G401 (cell line): ENCODE results near the gene ALG8. TPM values are rescaled to one million over a fixed set of nuclear protein-coding genes. Genes with fewer than 3 reads are reported as not detected.

Experiments
- DNase-seq: peaks from one replicate; pipeline ENCODE4 v3.0.0-alpha.2; 2015; ENCODE audit warnings: low spot score
- in situ Hi-C: cut with HindIII; loops from 2 replicates; pipeline ENCODE4 v1.10.0; 2016; ENCODE audit warnings: low sequenced_read_pairs, mixed read lengths
- total RNA-seq: library from RNA; depleted of rRNA; stranded (reverse); fragments of >200 nt; shearing (Covaris generic); gene quantifications from 2 replicates; pipeline ENCODE4 v1.2.3, GENCODE V29; 2014

The ALG8 gene
- total RNA-seq, 1 experiment from 2014 or later: 92.4 TPM

- DNase-seq: no peak
These were observed 22.5 kb upstream of the ALG8 start for GRCh38 chr11:78161962-78162371.

GRCh38 chr11:78161346-78161745, 21.9 kb upstream of the ALG8 start:
- DNase-seq: no peak
- in situ Hi-C loops: no loop called here

More at GRCh38 chr11:78161962-78162371, 22.5 kb upstream of the ALG8 start:
- in situ Hi-C loops: no loop called here

GRCh38 chr11:78160557-78160956, 21.1 kb upstream of the ALG8 start:
- no peak for DNase-seq
- in situ Hi-C loops: no loop called here

- DNase-seq: no peak
- in situ Hi-C loops: no loop called here
These were observed 19.7 kb upstream of the ALG8 start for GRCh38 chr11:78158987-78159652.

- in situ Hi-C loops: no loop called here
- no peak for DNase-seq
These were observed 16.9 kb upstream of the ALG8 start for GRCh38 chr11:78156127-78156844.

- in situ Hi-C loops: no loop called here
These were observed 12.4 kb upstream of the ALG8 start for GRCh38 chr11:78151804-78152203.

GRCh38 chr11:78150754-78151153, 11.3 kb upstream of the ALG8 start:
- DNase-seq: no peak
- in situ Hi-C loops: no loop called here

More at GRCh38 chr11:78151804-78152203, 12.4 kb upstream of the ALG8 start:
- DNase-seq: no peak

GRCh38 chr11:78150346-78150745, 10.9 kb upstream of the ALG8 start:
- DNase-seq: no peak
- in situ Hi-C loops: no loop called here

GRCh38 chr11:78149646-78150045, 10.2 kb upstream of the ALG8 start:
- in situ Hi-C loops: no loop called here
- DNase-seq: no peak

GRCh38 chr11:78147807-78148206, 8.4 kb upstream of the ALG8 start:
- no peak for DNase-seq
- in situ Hi-C loops: no loop called here

- DNase-seq: no peak
- in situ Hi-C loops: no loop called here
These were observed 6.1 kb upstream of the ALG8 start for GRCh38 chr11:78145511-78146025.

GRCh38 chr11:78140392-78141077, 1.1 kb upstream of the ALG8 start:
- DNase-seq: no peak
- in situ Hi-C loops: no loop called here

- no peak for DNase-seq
- in situ Hi-C loops: no loop called here
These were observed 568 bp downstream of the ALG8 start for GRCh38 chr11:78138694-78139421.

- no peak for DNase-seq
- in situ Hi-C loops: no loop called here
These were observed 1.1 kb downstream of the ALG8 start for GRCh38 chr11:78138291-78138690.

GRCh38 chr11:78132475-78132874, 7.0 kb downstream of the ALG8 start:
- no peak for DNase-seq
- in situ Hi-C loops: no loop called here

GRCh38 chr11:78131956-78132355, 7.5 kb downstream of the ALG8 start:
- DNase-seq: no peak
- in situ Hi-C loops: no loop called here

GRCh38 chr11:78127403-78127802, 12.0 kb downstream of the ALG8 start:
- in situ Hi-C loops: no loop called here

GRCh38 chr11:78112582-78113275, 26.7 kb downstream of the ALG8 start:
- no peak for DNase-seq
- in situ Hi-C loops: no loop called here

More at GRCh38 chr11:78127403-78127802, 12.0 kb downstream of the ALG8 start:
- DNase-seq: no peak

- in situ Hi-C loops: no loop called here
- no peak for DNase-seq
These were observed 28.1 kb downstream of the ALG8 start for GRCh38 chr11:78111298-78111697.
